ENCODE results near the gene ARHGEF4. TPM values are rescaled to one million over a fixed set of nuclear protein-coding genes. Genes with fewer than 3 reads are reported as not detected.
"Not testable (repeated sequence)": the region's sequence is repeated elsewhere in the genome, so short reads cannot be mapped to it uniquely, and the experiment has no call there.

ARHGEF4 gene
- total and polyA plus RNA-seq, 2 donors: 2.9 to 6.5 TPM

DNA sequence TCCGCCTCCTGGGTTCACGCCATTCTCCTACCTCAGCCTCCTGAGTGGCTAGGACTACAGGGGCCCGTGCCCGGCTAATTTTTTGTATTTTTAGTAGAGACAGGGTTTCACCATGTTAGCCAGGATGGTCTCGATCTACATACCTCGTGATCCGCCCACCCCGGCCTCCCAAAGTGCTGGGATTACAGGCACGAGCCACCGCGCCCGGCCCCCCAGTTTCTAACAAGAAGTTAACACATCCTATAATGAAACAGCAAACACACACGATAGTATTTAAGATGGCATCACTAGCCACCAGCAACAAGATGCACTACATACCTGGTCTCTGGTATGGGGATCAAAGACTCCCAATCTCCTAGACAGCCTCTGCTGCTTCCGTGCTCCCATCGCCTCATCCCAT lies 238.9 kb downstream of the ARHGEF4 start:
- not testable (repeated sequence) for H3K27me3 ChIP-seq (ENCODE audit: control insufficient read depth in 2 of 2, insufficient read depth in 1 of 2, low read length in 1 of 2); H3K4me1 ChIP-seq (ENCODE audit: control insufficient read depth in 2 of 2, insufficient read depth in 2 of 2, low read length in 2 of 2); H3K4me3 ChIP-seq (ENCODE audit: low read length in 2 of 2); H3K9me3 ChIP-seq (ENCODE audit: control insufficient read depth in 2 of 2, insufficient read depth in 1 of 2, low read length in 1 of 2); H3K27ac ChIP-seq (ENCODE audit: low read depth in 1 of 2, low read length in 1 of 2); DNase-seq (ENCODE audit: low read depth in 6 of 9, low spot score in 9 of 9)
- WGBS: 98% methylated on average over 15 of the region's 15 CpGs
- H3K36me3 ChIP-seq (ENCODE audit: control insufficient read depth in 2 of 2, insufficient read depth in 2 of 2, low read length in 1 of 2): peaks cover 68 to 82% of the 10 kb centered on the region in 2 donors

DNA sequence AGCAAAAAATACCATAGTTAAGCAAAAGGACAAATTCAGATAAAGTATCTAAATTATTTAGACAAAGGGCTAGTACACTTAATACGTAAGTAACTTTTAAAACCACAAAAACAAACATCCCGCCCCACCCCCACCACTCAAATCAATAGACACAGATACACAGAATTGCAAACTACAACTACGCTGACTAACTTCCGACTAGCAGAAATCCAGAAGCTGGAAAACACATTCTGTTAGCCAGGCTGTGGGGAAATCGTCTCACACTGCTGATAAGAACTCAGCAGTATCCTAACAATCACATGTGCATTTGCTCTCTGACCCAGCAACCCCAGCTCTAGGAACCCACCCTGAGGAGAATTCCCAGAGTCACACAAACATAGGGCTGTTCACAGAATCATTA lies 240.0 kb downstream of the ARHGEF4 start:
- WGBS: 96% methylated on average over 5 of the region's 5 CpGs
- Histone ChIP-seq H3K4me3 (ENCODE audit: low read length in 2 of 2) (no peak overlapping the region), H3K27me3 (ENCODE audit: control insufficient read depth in 2 of 2, insufficient read depth in 1 of 2, low read length in 1 of 2) (no peaks in the 10 kb centered on the region), H3K9me3 (ENCODE audit: control insufficient read depth in 2 of 2, insufficient read depth in 1 of 2, low read length in 1 of 2) (no peaks in the 10 kb centered on the region), H3K36me3 (ENCODE audit: control insufficient read depth in 2 of 2, insufficient read depth in 2 of 2, low read length in 1 of 2) (peaks cover 67 to 82% of the 10 kb centered on the region in 2 donors), H3K4me1 (ENCODE audit: control insufficient read depth in 2 of 2, insufficient read depth in 2 of 2, low read length in 2 of 2) (no peaks in the 10 kb centered on the region), H3K27ac (ENCODE audit: low read depth in 1 of 2, low read length in 1 of 2) (no peak overlapping the region)
- no peak for DNase-seq (ENCODE audit: low read depth in 6 of 9, low spot score in 9 of 9)

DNA sequence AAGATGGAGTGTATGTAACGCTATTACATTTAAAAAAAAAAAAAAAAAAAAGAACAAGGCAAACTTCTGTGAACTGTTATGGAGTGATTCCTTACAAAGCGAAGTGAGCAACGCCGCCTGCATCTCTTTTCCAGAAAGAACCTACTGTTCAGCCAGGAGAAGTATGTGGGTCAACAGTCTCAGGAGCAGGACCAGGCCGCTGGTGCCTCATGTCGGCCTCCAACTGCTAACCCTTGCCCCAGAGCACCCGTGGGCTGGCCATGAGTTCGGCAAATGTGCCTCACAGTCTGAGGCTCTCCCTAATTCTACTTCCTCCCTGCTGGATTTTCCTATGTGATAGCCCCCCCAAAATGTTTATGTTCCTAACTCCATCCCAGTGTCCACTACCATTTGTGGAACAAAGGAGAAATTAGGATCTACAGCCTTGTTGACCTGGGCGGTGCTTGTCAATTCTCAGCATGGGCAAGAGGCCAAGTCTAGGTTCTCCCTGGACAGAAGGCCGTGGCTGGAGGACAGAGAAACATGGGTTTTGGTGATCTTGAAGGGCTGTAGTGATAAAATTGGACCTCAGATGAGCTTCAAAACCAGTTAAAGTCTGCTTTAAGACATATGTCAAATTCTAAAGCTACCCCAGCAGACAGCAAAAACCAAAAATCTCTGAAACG lies 240.6 kb downstream of the ARHGEF4 start:
- 97% methylated on average over 11 of the region's 11 CpGs for WGBS
- DNase-seq (ENCODE audit: low read depth in 6 of 9, low spot score in 9 of 9): no peak
- Histone ChIP-seq H3K27me3 (ENCODE audit: control insufficient read depth in 2 of 2, insufficient read depth in 1 of 2, low read length in 1 of 2) (no peaks in the 10 kb centered on the region), H3K9me3 (ENCODE audit: control insufficient read depth in 2 of 2, insufficient read depth in 1 of 2, low read length in 1 of 2) (no peaks in the 10 kb centered on the region), H3K27ac (ENCODE audit: low read depth in 1 of 2, low read length in 1 of 2) (peak overlapping the region in 1 of 2 donors; percentile 8), H3K36me3 (ENCODE audit: control insufficient read depth in 2 of 2, insufficient read depth in 2 of 2, low read length in 1 of 2) (peaks cover 66 to 83% of the 10 kb centered on the region in 2 donors), H3K4me1 (ENCODE audit: control insufficient read depth in 2 of 2, insufficient read depth in 2 of 2, low read length in 2 of 2) (no peaks in the 10 kb centered on the region), H3K4me3 (ENCODE audit: low read length in 2 of 2) (no peak overlapping the region)

DNA sequence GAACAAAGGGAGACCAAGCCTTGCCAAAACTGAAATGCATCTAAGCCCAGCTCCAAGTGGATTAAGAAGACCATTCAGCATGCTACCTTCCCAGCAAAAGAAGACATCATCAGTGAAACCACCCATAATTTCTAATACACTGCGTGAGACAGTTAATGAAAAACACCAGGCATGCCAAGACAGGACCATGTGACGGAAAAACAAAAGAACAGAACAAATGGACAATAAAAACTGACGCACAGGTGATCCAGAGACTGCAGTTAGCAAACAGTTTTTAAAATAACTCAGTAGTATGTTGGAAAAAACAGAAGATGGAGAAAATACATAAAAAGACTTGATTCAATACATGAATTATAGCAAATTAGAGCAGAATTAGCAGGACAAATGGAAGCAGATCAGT lies 241.3 kb downstream of the ARHGEF4 start:
- H3K27ac ChIP-seq (ENCODE audit: low read depth in 1 of 2, low read length in 1 of 2): no peak overlapping the region
- DNase-seq (ENCODE audit: low read depth in 6 of 9, low spot score in 9 of 9): no peak
- WGBS: 94% methylated on average over 3 of the region's 3 CpGs
- H3K9me3 ChIP-seq (ENCODE audit: control insufficient read depth in 2 of 2, insufficient read depth in 1 of 2, low read length in 1 of 2): no peaks in the 10 kb centered on the region
- no peak overlapping the region for H3K4me3 ChIP-seq (ENCODE audit: low read length in 2 of 2)
- no peaks in the 10 kb centered on the region for H3K27me3 ChIP-seq (ENCODE audit: control insufficient read depth in 2 of 2, insufficient read depth in 1 of 2, low read length in 1 of 2)
- peaks cover 66 to 86% of the 10 kb centered on the region in 2 donors for H3K36me3 ChIP-seq (ENCODE audit: control insufficient read depth in 2 of 2, insufficient read depth in 2 of 2, low read length in 1 of 2)
- no peaks in the 10 kb centered on the region for H3K4me1 ChIP-seq (ENCODE audit: control insufficient read depth in 2 of 2, insufficient read depth in 2 of 2, low read length in 2 of 2)

DNA sequence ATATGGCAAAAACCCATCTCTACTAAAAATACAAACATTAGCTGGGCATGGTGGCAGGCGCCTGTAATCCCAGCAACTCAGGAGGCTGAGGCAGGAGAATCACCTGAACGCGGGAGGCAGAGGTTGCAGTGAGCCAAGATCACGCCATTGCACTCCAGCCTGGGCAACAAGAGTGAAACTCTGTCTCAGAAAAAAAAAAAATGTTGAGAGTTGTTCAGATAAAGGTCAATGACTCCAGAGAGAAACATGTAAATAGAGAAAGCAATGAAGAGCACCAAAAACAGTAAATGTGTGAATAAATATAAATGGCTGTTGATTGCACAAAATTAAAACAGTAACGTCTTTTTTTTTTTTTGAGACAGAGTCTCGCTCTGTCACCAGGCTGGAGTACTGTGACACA lies 243.2 kb downstream of the ARHGEF4 start:
- H3K27me3 ChIP-seq (ENCODE audit: control insufficient read depth in 2 of 2, insufficient read depth in 1 of 2, low read length in 1 of 2); H3K27ac ChIP-seq (ENCODE audit: low read depth in 1 of 2, low read length in 1 of 2); H3K4me1 ChIP-seq (ENCODE audit: control insufficient read depth in 2 of 2, insufficient read depth in 2 of 2, low read length in 2 of 2); H3K9me3 ChIP-seq (ENCODE audit: control insufficient read depth in 2 of 2, insufficient read depth in 1 of 2, low read length in 1 of 2); H3K4me3 ChIP-seq (ENCODE audit: low read length in 2 of 2); DNase-seq (ENCODE audit: low read depth in 6 of 9, low spot score in 9 of 9): not testable (repeated sequence)
- WGBS: 98% methylated on average over 6 of the region's 6 CpGs
- H3K36me3 ChIP-seq (ENCODE audit: control insufficient read depth in 2 of 2, insufficient read depth in 2 of 2, low read length in 1 of 2): peaks cover 60 to 83% of the 10 kb centered on the region in 2 donors

DNA sequence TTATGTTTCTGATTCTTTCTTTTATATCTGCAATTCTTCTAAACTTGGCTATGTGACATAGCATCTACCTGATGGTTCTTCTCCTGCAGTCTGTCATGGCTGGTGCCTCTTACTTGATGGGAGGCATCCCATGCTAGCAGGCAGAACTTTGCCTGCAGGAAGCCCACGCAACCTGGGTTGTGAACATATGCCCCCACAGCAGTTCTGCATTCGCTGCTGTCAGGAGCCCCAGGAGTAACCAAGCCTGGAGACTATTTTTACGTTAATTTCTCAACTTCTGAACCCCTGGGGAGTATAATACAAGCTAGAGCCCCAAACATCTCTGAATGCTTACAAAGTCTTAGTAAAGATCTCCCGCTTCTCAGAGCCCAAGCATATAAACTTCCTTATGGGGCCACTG lies 244.5 kb downstream of the ARHGEF4 start:
- no peak for DNase-seq (ENCODE audit: low read depth in 6 of 9, low spot score in 9 of 9)
- WGBS: 98% methylated on average over 4 of the region's 4 CpGs
- Histone ChIP-seq H3K27me3 (ENCODE audit: control insufficient read depth in 2 of 2, insufficient read depth in 1 of 2, low read length in 1 of 2) (no peaks in the 10 kb centered on the region), H3K4me3 (ENCODE audit: low read length in 2 of 2) (no peak overlapping the region), H3K27ac (ENCODE audit: low read depth in 1 of 2, low read length in 1 of 2) (no peak overlapping the region), H3K36me3 (ENCODE audit: control insufficient read depth in 2 of 2, insufficient read depth in 2 of 2, low read length in 1 of 2) (peaks cover 60 to 82% of the 10 kb centered on the region in 2 donors), H3K9me3 (ENCODE audit: control insufficient read depth in 2 of 2, insufficient read depth in 1 of 2, low read length in 1 of 2) (no peaks in the 10 kb centered on the region), H3K4me1 (ENCODE audit: control insufficient read depth in 2 of 2, insufficient read depth in 2 of 2, low read length in 2 of 2) (no peaks in the 10 kb centered on the region)

DNA sequence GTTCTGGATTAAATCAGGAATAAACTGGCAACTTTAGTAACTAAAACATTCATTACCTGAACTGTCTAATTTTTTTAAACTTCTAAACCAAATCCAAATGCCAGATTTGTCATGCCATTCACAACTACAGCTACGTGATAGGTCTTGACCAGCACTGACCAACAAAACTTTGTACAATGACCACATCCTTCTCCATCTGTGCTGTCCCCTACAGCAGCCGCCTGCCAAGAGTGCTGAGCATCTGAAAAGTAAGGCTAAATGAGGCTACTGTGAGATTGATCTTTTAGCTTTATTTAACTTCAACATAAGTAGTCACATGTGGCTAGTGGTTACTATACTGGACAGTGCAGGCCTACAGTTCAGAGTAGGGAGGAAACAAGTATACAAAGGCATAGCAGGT lies 248.9 kb downstream of the ARHGEF4 start:
- no peaks in the 10 kb centered on the region for H3K27me3 ChIP-seq (ENCODE audit: control insufficient read depth in 2 of 2, insufficient read depth in 1 of 2, low read length in 1 of 2)
- no peak for DNase-seq (ENCODE audit: low read depth in 6 of 9, low spot score in 9 of 9)
- no peak overlapping the region for H3K4me3 ChIP-seq (ENCODE audit: low read length in 2 of 2)
- H3K4me1 ChIP-seq (ENCODE audit: control insufficient read depth in 2 of 2, insufficient read depth in 2 of 2, low read length in 2 of 2): no peaks in the 10 kb centered on the region
- H3K9me3 ChIP-seq (ENCODE audit: control insufficient read depth in 2 of 2, insufficient read depth in 1 of 2, low read length in 1 of 2): no peaks in the 10 kb centered on the region
- peaks cover 46 to 65% of the 10 kb centered on the region in 2 donors for H3K36me3 ChIP-seq (ENCODE audit: control insufficient read depth in 2 of 2, insufficient read depth in 2 of 2, low read length in 1 of 2)
- 92% methylated on average over 2 of the region's 2 CpGs for WGBS
- H3K27ac ChIP-seq (ENCODE audit: low read depth in 1 of 2, low read length in 1 of 2): no peak overlapping the region

DNA sequence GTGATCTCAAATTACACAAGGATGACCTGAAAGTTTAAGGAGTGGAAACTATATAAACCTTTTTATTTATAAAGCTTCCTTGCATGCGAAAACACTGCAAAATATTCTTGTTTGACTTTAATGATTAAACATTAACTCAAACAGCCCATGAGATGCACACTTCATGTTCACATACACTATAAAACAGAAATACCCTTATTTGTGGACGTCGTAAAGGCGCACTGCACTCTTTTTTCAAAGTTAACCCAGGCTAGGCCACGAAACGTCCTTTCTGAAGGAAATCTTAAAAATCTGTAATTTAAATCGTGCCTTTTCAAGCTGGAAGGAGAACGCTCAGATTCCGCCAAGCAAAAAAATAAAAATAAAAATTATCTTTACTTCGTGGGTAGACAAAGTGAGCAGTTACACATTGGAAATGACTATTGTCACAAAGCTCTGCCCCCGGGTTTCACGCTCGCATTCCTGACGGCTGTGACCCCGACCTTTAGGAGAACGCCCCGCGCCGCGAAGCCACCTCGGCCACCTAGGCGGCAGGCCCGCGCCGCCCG lies 255.8 kb downstream of the ARHGEF4 start:
- peak overlapping the region; percentile 15 to 95 for H3K27ac ChIP-seq (ENCODE audit: low read depth in 1 of 2, low read length in 1 of 2)
- no peaks in the 10 kb centered on the region for H3K9me3 ChIP-seq (ENCODE audit: control insufficient read depth in 2 of 2, insufficient read depth in 1 of 2, low read length in 1 of 2)
- peaks cover 5 to 10% of the 10 kb centered on the region in 2 donors for H3K4me1 ChIP-seq (ENCODE audit: control insufficient read depth in 2 of 2, insufficient read depth in 2 of 2, low read length in 2 of 2)
- H3K4me3 ChIP-seq (ENCODE audit: low read length in 2 of 2): peak overlapping the region; percentile 52 to 94
- H3K36me3 ChIP-seq (ENCODE audit: control insufficient read depth in 2 of 2, insufficient read depth in 2 of 2, low read length in 1 of 2): peaks cover 8 to 19% of the 10 kb centered on the region in 2 donors
- no peaks in the 10 kb centered on the region for H3K27me3 ChIP-seq (ENCODE audit: control insufficient read depth in 2 of 2, insufficient read depth in 1 of 2, low read length in 1 of 2)
- peak in 2 of 9 donors; percentile 13 to 46 for DNase-seq (ENCODE audit: low read depth in 6 of 9, low spot score in 9 of 9)
- 3% methylated on average over 26 of the region's 26 CpGs for WGBS

DNA sequence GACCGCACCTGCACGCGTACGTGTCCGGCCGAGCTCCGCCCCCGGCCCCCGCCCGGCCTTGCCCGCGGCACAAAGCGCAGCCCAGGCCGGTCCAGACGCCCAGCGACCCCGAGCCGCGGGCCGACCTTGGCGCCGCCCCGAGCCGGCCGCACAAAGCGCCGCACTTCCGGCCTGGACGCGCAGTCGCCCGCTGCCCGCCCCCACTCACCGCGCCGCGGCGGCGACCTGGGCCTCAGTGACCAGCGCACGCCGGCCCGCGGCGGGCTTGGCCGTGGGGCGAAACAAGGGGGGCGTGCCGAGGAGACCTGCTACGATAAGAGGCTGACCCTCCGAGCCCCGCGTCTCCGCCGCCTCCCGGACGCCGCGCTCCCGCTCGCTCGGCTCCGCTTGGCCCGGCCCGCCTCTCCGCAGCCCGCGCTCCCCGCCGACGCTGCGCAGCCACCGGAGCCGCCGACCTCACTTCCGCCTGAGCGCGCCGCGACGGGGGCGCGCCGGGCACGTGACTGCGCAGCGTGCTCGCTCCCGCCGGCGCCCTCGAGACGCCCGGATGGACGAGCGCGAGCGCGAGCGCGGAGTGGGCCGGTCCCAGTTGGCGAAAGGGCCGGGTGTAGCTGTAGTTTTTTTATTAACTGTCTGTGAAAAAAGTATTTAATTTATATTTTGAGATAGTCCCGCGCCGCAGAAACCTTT lies 256.4 kb downstream of the ARHGEF4 start, which contains the start of gene FAM168B:
FAM168B (minus strand) TSS at position 455 of the 690 bp plus-strand sequence. CDS start 10,814 bp downstream, outside the sequence.
- H3K27me3 ChIP-seq (ENCODE audit: control insufficient read depth in 2 of 2, insufficient read depth in 1 of 2, low read length in 1 of 2): no peaks in the 10 kb centered on the region
- no peaks in the 10 kb centered on the region for H3K9me3 ChIP-seq (ENCODE audit: control insufficient read depth in 2 of 2, insufficient read depth in 1 of 2, low read length in 1 of 2)
- WGBS: under 1% methylated on average over 107 of the region's 107 CpGs
- H3K27ac ChIP-seq (ENCODE audit: low read depth in 1 of 2, low read length in 1 of 2): peak within 1 kb of the TSS; percentile 93 to 95
- H3K36me3 ChIP-seq (ENCODE audit: control insufficient read depth in 2 of 2, insufficient read depth in 2 of 2, low read length in 1 of 2): peaks cover 3 to 13% of the 10 kb centered on the region in 2 donors
- peaks cover 5 to 10% of the 10 kb centered on the region in 2 donors for H3K4me1 ChIP-seq (ENCODE audit: control insufficient read depth in 2 of 2, insufficient read depth in 2 of 2, low read length in 2 of 2)
- DNase-seq (ENCODE audit: low read depth in 6 of 9, low spot score in 9 of 9): peak; percentile 64 to 96 (median 88)
- peak within 1 kb of the TSS; percentile 94 for H3K4me3 ChIP-seq (ENCODE audit: low read length in 2 of 2)

Data from thymus (tissue), 11 donors.